HS-5 (cell line): ENCODE measurements around the gene PAPLN.

Experiments
- DNase-seq: peaks from one replicate; pipeline ENCODE4 v3.0.0-alpha.2; 2012; ENCODE audit warnings: low read depth

PAPLN gene

GRCh38 chr14:73246387-73247150 lies 9.3 kb downstream of the PAPLN start:
- no peak for DNase-seq

GRCh38 chr14:73248108-73248868 lies 11.0 kb downstream of the PAPLN start:
- no peak for DNase-seq

GRCh38 chr14:73249108-73249507 lies 11.8 kb downstream of the PAPLN start:
- DNase-seq, result no peak

GRCh38 chr14:73249564-73250316 lies 12.4 kb downstream of the PAPLN start:
- no peak for DNase-seq

- no peak for DNase-seq
Observed at GRCh38 chr14:73250317-73250713, 13.0 kb downstream of the PAPLN start.

GRCh38 chr14:73250781-73251500 lies 13.6 kb downstream of the PAPLN start:
- DNase-seq, result no peak

- no peak for DNase-seq
Observed at GRCh38 chr14:73251516-73252215, 14.4 kb downstream of the PAPLN start.

- no peak for DNase-seq
Observed at GRCh38 chr14:73252491-73253322, 15.4 kb downstream of the PAPLN start.

- no peak for DNase-seq
Observed at GRCh38 chr14:73253323-73253610, 16.0 kb downstream of the PAPLN start.

- DNase-seq, result no peak
Observed at GRCh38 chr14:73253721-73254120, 16.4 kb downstream of the PAPLN start.

GRCh38 chr14:73254247-73255004 lies 17.1 kb downstream of the PAPLN start:
- no peak for DNase-seq

- no peak for DNase-seq
Observed at GRCh38 chr14:73255005-73255400, 17.7 kb downstream of the PAPLN start.

- no peak for DNase-seq
Observed at GRCh38 chr14:73255693-73256225, 18.5 kb downstream of the PAPLN start.

GRCh38 chr14:73258076-73258475 lies 20.8 kb downstream of the PAPLN start:
- no peak for DNase-seq

- no peak for DNase-seq
Observed at GRCh38 chr14:73258845-73259611, 21.7 kb downstream of the PAPLN start.

GRCh38 chr14:73259837-73260236 lies 22.5 kb downstream of the PAPLN start:
- DNase-seq, result no peak

GRCh38 chr14:73260574-73260973 lies 23.3 kb downstream of the PAPLN start:
- DNase-seq, result no peak

- DNase-seq, result no peak
Observed at GRCh38 chr14:73261075-73261474, 23.8 kb downstream of the PAPLN start.
